Activated CD4-positive, alpha-beta T cell treated with anti-CD3 and anti-CD28 coated beads for 24 hours (primary cell): Measurements from ENCODE around the gene C10orf90.

Experiments
- DNase-seq, 2 donors: peaks; one replicate each; pipeline ENCODE4 v3.0.0-alpha.2; 2020; ENCODE audit warnings: low read depth in 2 of 2

Gene C10orf90

GRCh38 chr10:126425032-126425431 is 245.5 kb downstream of the C10orf90 start:
- no peak for DNase-seq

DNA sequence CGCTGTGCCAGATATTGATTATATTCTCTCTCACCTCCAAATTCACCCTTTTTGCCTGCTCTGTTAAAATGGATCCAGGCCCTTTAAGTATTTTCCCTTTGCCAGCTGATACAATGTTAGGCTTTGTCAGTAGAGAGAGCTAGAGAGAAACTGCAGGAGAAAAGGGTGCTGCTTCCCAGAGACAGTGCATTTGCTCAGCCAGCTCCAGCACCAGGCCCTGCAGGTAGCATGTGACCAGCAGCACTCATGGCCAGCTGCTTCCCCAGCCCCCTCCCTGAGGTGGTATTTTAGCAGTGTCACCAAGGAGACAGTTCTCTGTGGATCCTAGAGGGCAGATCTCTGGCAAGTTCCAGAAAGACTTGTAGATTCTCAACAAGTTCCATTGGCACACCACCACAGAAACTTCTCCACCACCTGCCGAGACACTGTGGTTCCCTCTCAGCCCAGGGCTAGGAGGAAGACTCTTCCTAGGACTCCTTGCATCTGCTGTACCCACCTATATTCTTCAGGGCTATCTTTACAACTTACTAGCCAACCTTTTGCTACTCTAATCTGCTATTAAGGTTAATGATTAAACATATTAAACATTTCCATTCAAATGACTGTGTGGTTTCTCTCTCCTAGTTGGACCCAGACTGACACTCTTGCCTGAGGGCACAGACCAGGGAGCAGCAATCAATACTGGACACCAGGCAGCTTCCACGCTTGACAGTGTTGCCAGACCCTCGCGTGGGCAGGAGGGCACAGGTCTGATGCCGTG is 246.6 kb downstream of the C10orf90 start:
- DNase-seq = no peak

DNA sequence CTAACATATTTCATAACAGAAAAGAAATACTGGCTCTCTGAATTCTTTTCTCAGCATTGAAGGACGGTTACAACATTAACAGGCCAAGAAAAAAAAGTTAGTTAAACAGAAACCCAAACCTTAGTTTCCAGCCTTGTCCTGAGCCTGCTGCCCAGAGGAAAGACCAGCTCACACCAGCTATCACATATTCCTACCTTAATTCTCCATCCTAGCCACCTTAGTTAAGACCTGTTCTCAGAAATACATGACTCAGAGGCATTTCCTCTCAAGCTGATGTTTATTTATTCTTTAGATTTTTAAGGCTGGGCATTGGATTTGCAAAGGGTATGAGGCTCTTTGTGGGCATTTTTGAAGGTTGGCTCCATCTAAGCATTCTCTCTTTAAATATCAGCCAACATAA is 247.9 kb downstream of the C10orf90 start:
- DNase-seq = no peak

DNA sequence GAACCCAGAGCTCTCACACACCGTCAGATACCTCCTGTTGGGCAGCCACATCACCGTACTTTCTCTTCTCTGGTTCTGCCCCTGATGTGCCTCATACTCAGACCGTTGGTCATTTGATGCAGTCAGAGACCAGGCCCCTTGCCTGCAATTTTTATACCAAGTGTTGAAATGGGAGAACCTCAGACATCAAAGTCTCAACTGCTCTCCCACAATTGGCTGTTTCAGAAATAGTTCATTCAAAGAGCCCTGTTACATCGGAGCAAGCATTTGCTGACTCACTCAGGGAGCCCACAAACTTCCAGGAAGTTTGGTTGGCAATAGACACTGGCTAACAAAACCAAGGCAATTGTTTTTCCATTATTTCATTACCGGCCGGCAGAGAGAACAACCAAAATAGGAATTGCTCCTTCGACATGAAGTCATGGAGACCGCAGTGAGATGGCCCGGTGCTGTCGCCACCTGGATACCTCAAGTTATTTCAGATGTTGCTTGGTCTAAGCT is 248.7 kb downstream of the C10orf90 start:
- no peak for DNase-seq

DNA sequence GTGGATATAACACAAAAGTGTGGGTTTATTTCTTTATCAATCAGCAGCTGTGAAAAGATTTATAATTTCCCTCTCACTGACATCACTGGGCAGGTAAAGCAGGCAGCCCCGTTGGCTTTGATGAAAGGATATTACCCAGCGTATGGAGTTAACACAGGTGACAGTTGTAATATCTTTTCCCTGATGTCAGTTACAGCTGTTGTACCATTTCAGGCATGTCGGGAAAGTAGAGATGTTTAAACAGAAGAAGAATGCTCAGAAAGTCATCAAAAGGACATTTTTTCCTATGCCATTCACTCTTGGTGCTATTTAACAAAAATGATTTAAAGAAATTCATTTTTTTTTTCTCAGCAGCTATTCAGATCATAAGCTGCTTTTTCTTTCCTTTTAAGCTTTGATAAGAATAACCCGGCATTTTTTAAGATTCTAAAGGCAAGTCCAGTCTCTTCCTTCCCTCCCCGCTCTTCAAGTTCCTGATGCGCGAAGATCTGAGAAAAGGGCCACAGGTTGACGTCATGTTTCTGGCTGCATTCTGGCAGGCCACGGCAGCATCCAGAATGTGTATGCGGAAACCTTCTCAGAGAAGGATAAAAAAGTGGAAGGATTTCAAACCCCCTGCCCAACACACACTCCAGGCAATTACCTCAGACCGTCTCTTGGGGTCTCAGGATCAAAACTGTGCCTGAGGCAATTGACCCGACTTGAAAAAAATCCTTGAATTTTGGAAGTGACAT is 249.8 kb downstream of the C10orf90 start:
- no peak for DNase-seq

- no peak for DNase-seq
Observed at GRCh38 chr10:126417220-126417825, 253.2 kb downstream of the C10orf90 start.

DNA sequence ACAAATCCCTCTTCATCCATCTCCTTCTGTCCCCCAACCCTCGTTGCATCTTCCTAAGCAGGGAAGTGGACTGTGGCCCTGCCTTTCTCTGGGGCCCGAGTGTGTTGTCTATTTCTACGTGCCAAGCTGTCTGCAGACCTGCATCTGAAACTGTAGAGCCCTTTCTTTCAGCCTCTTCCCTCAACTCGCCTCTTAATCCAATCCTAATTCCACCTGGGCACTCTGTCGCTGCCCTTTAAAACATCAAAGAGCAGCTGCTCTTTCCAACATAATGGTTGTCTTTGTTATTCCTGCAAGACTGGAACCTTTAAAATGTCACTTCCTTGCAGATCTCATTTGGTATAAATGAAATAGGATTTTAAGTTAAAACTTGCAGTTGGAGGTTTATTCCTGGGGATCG is 260.7 kb downstream of the C10orf90 start:
- DNase-seq = no peak

GRCh38 chr10:126408953-126409641 is 261.4 kb downstream of the C10orf90 start:
- no peak for DNase-seq

- DNase-seq = no peak
Observed at GRCh38 chr10:126407831-126408230, 262.7 kb downstream of the C10orf90 start.

DNA sequence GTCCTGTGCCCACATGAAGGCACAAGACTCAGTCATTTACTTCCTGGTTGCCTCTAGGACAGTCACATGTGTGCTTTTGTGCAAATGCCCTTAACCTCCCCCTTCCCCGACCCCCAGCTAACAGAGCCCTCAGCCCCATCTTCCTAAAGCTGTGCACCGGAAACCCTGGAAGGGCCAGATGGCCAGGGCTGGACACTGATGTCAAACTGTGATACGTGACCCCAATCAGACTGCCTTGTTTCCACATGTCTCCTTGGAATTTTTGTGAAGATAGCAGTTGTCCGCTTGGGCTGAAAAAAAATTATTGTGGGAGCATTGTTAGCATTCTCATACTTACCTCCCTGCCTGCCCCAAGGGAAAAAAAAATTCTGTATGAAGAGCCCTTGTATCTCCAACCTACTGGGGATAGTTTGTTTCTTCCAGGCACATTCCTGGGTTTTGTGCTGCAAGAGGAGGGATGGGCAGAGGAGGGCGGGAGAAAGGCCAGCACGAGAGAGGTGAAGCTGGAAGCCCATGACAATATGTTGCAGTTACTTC is 265.2 kb downstream of the C10orf90 start:
- no peak for DNase-seq

- no peak for DNase-seq
Observed at GRCh38 chr10:126402721-126403695, 267.5 kb downstream of the C10orf90 start.

DNA sequence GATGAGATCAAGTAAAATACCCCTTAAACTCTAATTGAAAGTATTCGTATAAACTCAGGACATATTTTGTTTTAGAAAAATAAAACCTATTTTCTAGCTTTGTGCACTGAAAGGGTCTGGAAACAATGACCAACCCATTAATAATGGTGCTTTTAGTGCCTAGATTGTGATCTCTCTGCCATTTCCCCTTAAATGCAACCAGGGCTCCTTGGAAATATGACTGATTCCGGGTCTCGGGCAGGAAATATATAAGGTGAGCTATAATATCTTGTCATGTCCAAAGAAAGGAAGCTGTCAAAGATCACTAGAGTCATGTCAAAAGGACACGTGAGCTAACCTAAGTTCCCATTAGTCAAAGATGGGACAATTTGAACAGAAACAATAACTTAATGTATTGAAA is 269.9 kb downstream of the C10orf90 start:
- DNase-seq = no peak

- DNase-seq = no peak
Observed at GRCh38 chr10:126398924-126399323, 271.6 kb downstream of the C10orf90 start.

GRCh38 chr10:126398383-126398743 is 272.1 kb downstream of the C10orf90 start:
- DNase-seq = no peak

GRCh38 chr10:126397640-126398382 is 272.7 kb downstream of the C10orf90 start:
- no peak for DNase-seq

DNA sequence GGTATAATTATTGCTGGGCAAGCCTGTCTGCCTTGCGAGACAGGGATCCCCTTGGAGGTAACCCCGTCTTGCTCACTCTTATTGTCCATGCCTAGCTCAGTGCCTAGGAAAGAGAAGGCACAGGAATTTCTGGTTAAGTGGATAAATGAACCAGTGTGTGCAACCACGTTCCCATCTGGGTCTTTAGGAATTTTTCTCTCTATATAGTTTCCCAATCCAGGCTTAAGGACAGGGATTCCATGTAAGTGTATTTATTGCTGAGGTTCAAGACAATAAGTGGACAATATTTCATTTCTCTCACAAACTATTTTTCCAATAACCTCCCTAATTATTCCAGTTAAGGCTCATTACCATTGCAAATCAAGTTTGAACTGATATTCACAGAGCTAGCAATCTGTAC is 273.3 kb downstream of the C10orf90 start:
- no peak for DNase-seq

GRCh38 chr10:126394948-126395347 is 275.5 kb downstream of the C10orf90 start:
- DNase-seq = no peak

GRCh38 chr10:126393076-126393475 is 277.4 kb downstream of the C10orf90 start:
- no peak for DNase-seq

- DNase-seq = no peak
Observed at GRCh38 chr10:126392469-126392868, 278.0 kb downstream of the C10orf90 start.

DNA sequence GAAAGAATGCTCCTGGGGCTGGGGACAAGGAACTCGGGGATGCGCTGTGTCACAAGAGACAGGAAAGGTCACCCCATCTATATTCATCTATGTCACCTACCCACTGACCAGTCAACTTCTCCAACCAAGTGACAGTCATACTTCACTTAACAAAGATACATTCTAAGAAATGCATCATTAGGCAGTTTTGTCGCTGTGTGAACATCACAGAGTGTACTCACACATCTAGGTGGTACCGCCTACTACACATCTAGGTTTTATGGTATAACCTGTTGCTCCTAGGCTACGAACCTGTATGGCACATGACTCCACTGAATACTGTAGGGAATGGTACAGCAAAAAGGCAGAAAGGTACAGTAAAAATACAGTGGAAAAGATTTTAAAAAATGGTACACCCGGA is 278.4 kb downstream of the C10orf90 start:
- no peak for DNase-seq
